CD4-positive, CD25-positive, alpha-beta regulatory T cell (primary cell): ENCODE results near the gene LHFPL2. TPM values are rescaled to one million over a fixed set of nuclear protein-coding genes. Genes with fewer than 3 reads are reported as not detected.

Source experiments
- ATAC-seq, 2 donors: fragments of 150-1000 bp; cut with Tn5 transposase; one replicate each; pipeline ENCODE4 v1.10.0; 2021; ENCODE audit warnings: low read depth in 2 of 2, moderate number of reproducible peaks in 2 of 2, moderate library complexity in 1 of 2
- DNase-seq, 3 donors: peaks; one replicate each; pipeline versions ENCODE4 v3.0.0 to v3.0.0-alpha.2; 2012 to 2022; ENCODE audit warnings: mixed read lengths in 1 of 3
- H3K27ac ChIP-seq: one replicate; pipeline ENCODE4 v1.7.0; 2013; ENCODE audit warnings: mild to moderate bottlenecking, low read length; ENCODE audit not compliant: insufficient read depth, poor library complexity, severe bottlenecking
- H3K27me3 ChIP-seq: one replicate; pipeline ENCODE4 v1.7.0; 2013; ENCODE audit warnings: low read length; ENCODE audit not compliant: control insufficient read depth, insufficient read depth
- H3K36me3 ChIP-seq: one replicate; pipeline ENCODE4 v1.7.0; 2013; ENCODE audit warnings: mild to moderate bottlenecking, low read length, moderate library complexity; ENCODE audit not compliant: control insufficient read depth, insufficient read depth
- H3K4me1 ChIP-seq: 2 replicates; pipeline ENCODE4 v1.7.0; 2013; ENCODE audit warnings: mild to moderate bottlenecking, low read length; ENCODE audit not compliant: insufficient read depth, control insufficient read depth, poor library complexity, severe bottlenecking
- H3K4me3 ChIP-seq: one replicate; pipeline ENCODE4 v1.7.0; 2013; ENCODE audit warnings: low read depth, mild to moderate bottlenecking, low read length, moderate library complexity
- H3K9me3 ChIP-seq, 2 experiments: 1 replicate in 1 of 2; 2 replicates in 1 of 2; pipeline ENCODE4 v1.7.0; 2013; ENCODE audit warnings: low read length in 2 of 2, mild to moderate bottlenecking in 1 of 2, moderate library complexity in 1 of 2; ENCODE audit not compliant: control insufficient read depth in 2 of 2
- H3K27ac Mint-ChIP-seq, 3 donors: one replicate each; pipeline ENCODE4 v1.8.0; 2020 to 2022; ENCODE audit warnings: mild to moderate bottlenecking in 3 of 3, mixed read lengths in 3 of 3, moderate library complexity in 2 of 3
- H3K27me3 Mint-ChIP-seq: one replicate; pipeline ENCODE4 v1.8.0; 2022; ENCODE audit warnings: mild to moderate bottlenecking, mixed read lengths
- H3K36me3 Mint-ChIP-seq: one replicate; pipeline ENCODE4 v1.8.0; 2020; ENCODE audit warnings: mixed read lengths
- H3K4me1 Mint-ChIP-seq, 4 donors: one replicate each; pipeline ENCODE4 v1.8.0; 2020 to 2022; ENCODE audit warnings: mixed read lengths in 4 of 4, mild to moderate bottlenecking in 1 of 4
- H3K4me3 Mint-ChIP-seq, 4 donors: one replicate each; pipeline ENCODE4 v1.8.0; 2020 to 2022; ENCODE audit warnings: mild to moderate bottlenecking in 4 of 4, mixed read lengths in 4 of 4, moderate library complexity in 3 of 4
- H3K9me3 Mint-ChIP-seq, 7 donors: one replicate each; pipeline ENCODE4 v1.8.0; 2020 to 2022; ENCODE audit warnings: mixed read lengths in 7 of 7, mild to moderate bottlenecking in 3 of 7, moderate library complexity in 2 of 7
- polyA plus RNA-seq, 4 donors: library from polyadenylated mRNA; unstranded; fragments of 300-500 nt; fragmentation: Illumina TruSeq; gene quantifications; one replicate each; pipeline ENCODE4 v1.2.3, GENCODE V29; 2021
- total RNA-seq: library from RNA; stranded (reverse); gene quantifications from one replicate; pipeline ENCODE4 v1.2.3, GENCODE V29; 2022

Gene LHFPL2
- total and polyA plus RNA-seq, 5 donors from 2014 or later: 0.11 to 0.47 (median 0.32) TPM

GRCh38 chr5:78662323-78662722 is 13.8 kb upstream of the LHFPL2 start:
- H3K4me1 ChIP-seq: no peaks in the 10 kb centered on the region
- no peaks in the 10 kb centered on the region for H3K36me3 Mint-ChIP-seq
- H3K9me3 Mint-ChIP-seq: peaks cover 0 to 4% (median 0%) of the 10 kb centered on the region in 7 donors
- no peak overlapping the region for H3K27ac Mint-ChIP-seq
- DNase-seq: no peak
- no peak overlapping the region for H3K4me3 ChIP-seq
- ATAC-seq: no peak
- no peaks in the 10 kb centered on the region for H3K9me3 ChIP-seq
- no peak overlapping the region for H3K4me3 Mint-ChIP-seq
- peaks cover 6% of the 10 kb centered on the region for H3K27me3 ChIP-seq
- H3K27ac ChIP-seq: no peak overlapping the region
- H3K27me3 Mint-ChIP-seq: peaks cover 20% of the 10 kb centered on the region
- no peaks in the 10 kb centered on the region for H3K36me3 ChIP-seq
- no peaks in the 10 kb centered on the region for H3K4me1 Mint-ChIP-seq

GRCh38 chr5:78661691-78662090 is 13.1 kb upstream of the LHFPL2 start:
- Histone ChIP-seq H3K27ac (no peak overlapping the region), H3K4me3 (no peak overlapping the region), H3K4me1 (no peaks in the 10 kb centered on the region), H3K9me3 (no peaks in the 10 kb centered on the region), H3K36me3 (no peaks in the 10 kb centered on the region), H3K27me3 (peaks cover 6% of the 10 kb centered on the region)
- DNase-seq (no peak), ATAC-seq (no peak)
- Mint-ChIP-seq H3K9me3 (peaks cover 0 to 4% (median 0%) of the 10 kb centered on the region in 7 donors), H3K27me3 (peaks cover 23% of the 10 kb centered on the region), H3K27ac (no peak overlapping the region), H3K36me3 (no peaks in the 10 kb centered on the region), H3K4me1 (no peaks in the 10 kb centered on the region), H3K4me3 (no peak overlapping the region)

- Histone ChIP-seq H3K36me3 (no peaks in the 10 kb centered on the region), H3K9me3 (no peaks in the 10 kb centered on the region), H3K4me3 (no peak overlapping the region), H3K27me3 (peaks cover 6% of the 10 kb centered on the region), H3K27ac (no peak overlapping the region), H3K4me1 (no peaks in the 10 kb centered on the region)
- H3K27me3 Mint-ChIP-seq: peaks cover 27% of the 10 kb centered on the region
- H3K27ac Mint-ChIP-seq: no peak overlapping the region
- ATAC-seq: no peak
- no peak for DNase-seq
- no peaks in the 10 kb centered on the region for H3K36me3 Mint-ChIP-seq
- no peak overlapping the region for H3K4me3 Mint-ChIP-seq
- H3K9me3 Mint-ChIP-seq: peaks cover 0 to 4% (median 0%) of the 10 kb centered on the region in 7 donors
- no peaks in the 10 kb centered on the region for H3K4me1 Mint-ChIP-seq
Measured at GRCh38 chr5:78661044-78661443, 12.5 kb upstream of the LHFPL2 start.

DNA sequence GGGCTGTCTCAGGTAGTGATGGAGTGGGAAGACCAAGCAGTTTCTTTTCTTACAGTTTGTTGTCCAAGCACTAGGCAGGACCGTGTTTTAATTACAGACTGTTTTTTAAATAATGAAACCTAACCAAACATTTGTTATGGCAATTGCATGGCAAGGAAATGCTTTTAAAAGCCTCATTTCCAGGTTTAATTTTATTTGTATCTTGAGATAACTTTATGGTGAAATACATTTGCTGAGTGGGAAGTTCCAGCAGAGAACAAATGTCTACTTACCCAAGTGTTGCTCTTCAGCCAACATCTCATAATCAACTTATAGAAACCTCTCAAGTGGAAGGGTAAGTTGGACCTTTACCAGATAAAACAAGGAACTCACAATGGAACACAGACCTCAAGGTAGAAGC is 11.8 kb upstream of the LHFPL2 start:
- Mint-ChIP-seq H3K27ac (no peak overlapping the region), H3K4me1 (no peaks in the 10 kb centered on the region), H3K36me3 (no peaks in the 10 kb centered on the region), H3K27me3 (peaks cover 24% of the 10 kb centered on the region), H3K9me3 (peaks cover 0 to 4% (median 0%) of the 10 kb centered on the region in 7 donors), H3K4me3 (no peak overlapping the region)
- DNase-seq (no peak), ATAC-seq (no peak)
- H3K36me3 ChIP-seq: no peaks in the 10 kb centered on the region
- no peaks in the 10 kb centered on the region for H3K9me3 ChIP-seq
- peaks cover 6% of the 10 kb centered on the region for H3K27me3 ChIP-seq
- no peak overlapping the region for H3K4me3 ChIP-seq
- H3K4me1 ChIP-seq: no peaks in the 10 kb centered on the region
- H3K27ac ChIP-seq: no peak overlapping the region

- H3K4me1 ChIP-seq: no peaks in the 10 kb centered on the region
- no peak overlapping the region for H3K27ac ChIP-seq
- DNase-seq: no peak
- no peak overlapping the region for H3K4me3 ChIP-seq
- H3K27me3 ChIP-seq: peaks cover 6% of the 10 kb centered on the region
- Mint-ChIP-seq H3K4me1 (no peaks in the 10 kb centered on the region), H3K36me3 (no peaks in the 10 kb centered on the region), H3K9me3 (peaks cover 0 to 4% (median 0%) of the 10 kb centered on the region in 7 donors), H3K4me3 (no peak overlapping the region), H3K27ac (no peak overlapping the region), H3K27me3 (peaks cover 23% of the 10 kb centered on the region)
- ATAC-seq: no peak
- no peaks in the 10 kb centered on the region for H3K9me3 ChIP-seq
- H3K36me3 ChIP-seq: no peaks in the 10 kb centered on the region
Measured at GRCh38 chr5:78659714-78660113, 11.1 kb upstream of the LHFPL2 start.

GRCh38 chr5:78659114-78659513 is 10.5 kb upstream of the LHFPL2 start:
- Mint-ChIP-seq H3K27me3 (peaks cover 29% of the 10 kb centered on the region), H3K27ac (no peak overlapping the region)
- no peak for DNase-seq

DNA sequence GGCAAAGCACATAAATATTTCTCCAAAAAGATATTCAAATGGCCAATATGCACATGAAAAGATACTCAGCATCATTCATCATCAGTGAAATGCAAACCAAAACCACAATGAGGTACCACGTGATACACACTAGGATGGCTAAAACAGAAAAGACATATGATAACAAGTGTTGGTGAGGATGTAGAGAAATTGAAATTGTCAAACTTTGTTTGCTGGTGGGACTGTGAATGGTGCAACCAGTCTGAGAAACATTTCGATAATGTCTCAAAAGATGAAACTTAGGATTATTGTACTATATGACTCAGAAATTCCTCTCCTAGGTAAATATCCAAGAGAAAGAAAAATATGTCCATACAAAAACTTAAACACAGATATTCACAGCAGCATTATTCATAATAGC is 8.6 kb upstream of the LHFPL2 start:
- Histone ChIP-seq H3K36me3 (no peaks in the 10 kb centered on the region), H3K4me1 (no peaks in the 10 kb centered on the region), H3K4me3 (no peak overlapping the region), H3K27me3 (peaks cover 6% of the 10 kb centered on the region), H3K9me3 (no peaks in the 10 kb centered on the region), H3K27ac (no peak overlapping the region)
- Mint-ChIP-seq H3K36me3 (no peaks in the 10 kb centered on the region), H3K4me1 (no peaks in the 10 kb centered on the region), H3K27me3 (peaks cover 37% of the 10 kb centered on the region), H3K27ac (no peak overlapping the region), H3K9me3 (peaks cover 0 to 5% (median 0%) of the 10 kb centered on the region in 7 donors), H3K4me3 (no peak overlapping the region)
- DNase-seq (no peak), ATAC-seq (no peak)

More at GRCh38 chr5:78659114-78659513, 10.5 kb upstream of the LHFPL2 start:
- Mint-ChIP-seq H3K4me3 (no peak overlapping the region), H3K36me3 (no peaks in the 10 kb centered on the region), H3K9me3 (peaks cover 0 to 4% (median 0%) of the 10 kb centered on the region in 7 donors), H3K4me1 (no peaks in the 10 kb centered on the region)
- Histone ChIP-seq H3K27me3 (peaks cover 6% of the 10 kb centered on the region), H3K36me3 (no peaks in the 10 kb centered on the region), H3K4me1 (no peaks in the 10 kb centered on the region), H3K27ac (no peak overlapping the region), H3K9me3 (no peaks in the 10 kb centered on the region), H3K4me3 (no peak overlapping the region)
- no peak for ATAC-seq

DNA sequence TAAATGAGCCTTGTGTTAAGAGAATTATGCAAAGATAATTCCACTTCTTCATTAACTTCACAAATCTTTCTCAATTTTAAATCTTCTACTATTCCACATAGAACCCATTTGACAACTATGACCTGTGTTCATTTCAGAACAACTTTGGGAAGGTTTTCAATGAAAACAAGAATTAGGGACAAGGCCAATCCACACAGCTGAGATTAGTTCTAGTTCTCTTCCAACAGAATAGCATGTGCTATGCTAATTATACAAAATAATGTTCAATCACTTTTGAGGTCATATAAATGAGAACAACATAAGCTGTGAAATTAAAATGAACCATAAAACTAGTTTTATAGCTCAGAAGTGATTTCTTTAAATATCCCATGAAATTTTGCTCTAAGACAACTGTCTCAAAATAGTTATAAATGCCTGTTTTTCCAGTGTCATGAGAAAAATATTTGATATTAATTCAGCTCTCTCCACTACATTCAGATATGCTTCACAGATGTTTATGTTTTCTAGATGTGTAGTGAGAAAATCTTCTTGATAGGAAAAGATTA is 7.2 kb upstream of the LHFPL2 start:
- Mint-ChIP-seq H3K4me1 (no peaks in the 10 kb centered on the region), H3K4me3 (no peak overlapping the region), H3K27ac (no peak overlapping the region), H3K36me3 (no peaks in the 10 kb centered on the region), H3K9me3 (peaks cover 0 to 5% (median 0%) of the 10 kb centered on the region in 7 donors), H3K27me3 (peaks cover 48% of the 10 kb centered on the region)
- DNase-seq (no peak), ATAC-seq (no peak)
- Histone ChIP-seq H3K27ac (no peak overlapping the region), H3K27me3 (peaks cover 7% of the 10 kb centered on the region), H3K9me3 (no peaks in the 10 kb centered on the region), H3K4me1 (no peaks in the 10 kb centered on the region), H3K36me3 (no peaks in the 10 kb centered on the region), H3K4me3 (no peak overlapping the region)
